ENCODE data around the gene DES. TPM values are rescaled to one million over a fixed set of nuclear protein-coding genes. Genes with fewer than 3 reads are reported as not detected.

DES gene
- total RNA-seq, 1 experiment from 2014 or later, result not detected

GRCh38 chr2:219459460-219460311 lies 41.5 kb downstream of the DES start:
- Mint-ChIP-seq H3K27ac (ENCODE audit: unreplicated experiment) (no peak overlapping the region), H3K4me1 (ENCODE audit: low read depth, unreplicated experiment) (peaks cover 7% of the 10 kb centered on the region), H3K9me3 (ENCODE audit: unreplicated experiment) (no peaks in the 10 kb centered on the region), H3K36me3 (ENCODE audit: insufficient read depth, unreplicated experiment) (no peaks in the 10 kb centered on the region), H3K27me3 (ENCODE audit: insufficient read depth, unreplicated experiment) (no peaks in the 10 kb centered on the region), H3K4me3 (ENCODE audit: unreplicated experiment) (no peak overlapping the region)
- H3K9me3 ChIP-seq, result no peaks in the 10 kb centered on the region
- BruUV-seq (replicated peaks), result no TSS peak
- CTCF ChIA-PET, result interaction anchor here (0.6 to 2.5 kb wide), 14 partner anchors 14 to 340 kb away, joined by 3 to 59 read pairs (median 3); partner anchors contain the start of genes CHPF, GMPPA and TMEM198
- DNase-seq, result peak; percentile 70 to 73
- TF ChIP-seq CTCF (IDR thresholded peaks at IDR 0.05; ENCODE audit: insufficient read depth in 1 of 2, low read depth in 1 of 2, low read length in 1 of 2, severe bottlenecking in 1 of 2, unreplicated experiment in 1 of 2), result peak; percentile 87 to 93
- no peaks in the 10 kb centered on the region for H3K27me3 ChIP-seq (replicated peaks; ENCODE audit: control insufficient read depth, insufficient read depth, low read length)
- POLR2A ChIA-PET, result no interaction called here
- H3K4me1 ChIP-seq, result 0 out of 2 replicates have a peak, but pooled peaks cover 4% of the 10 kb centered on the region
- H3K4me3 ChIP-seq (ENCODE audit: low read depth, low read length), result no peak overlapping the region
- intact Hi-C loops (cut with micrococcal nuclease; ENCODE audit: unreplicated experiment), result loop anchor here (1.0 kb wide), 2 partner anchors 17 to 71 kb away; no protein-coding TSS in a partner anchor
- H3K36me3 ChIP-seq (ENCODE audit: control insufficient read depth, insufficient read depth, low read length), result no peaks in the 10 kb centered on the region

GRCh38 chr2:219460424-219460926 lies 42.3 kb downstream of the DES start:
- Mint-ChIP-seq H3K4me1 (ENCODE audit: low read depth, unreplicated experiment) (peaks cover 7% of the 10 kb centered on the region), H3K36me3 (ENCODE audit: insufficient read depth, unreplicated experiment) (peaks cover 6% of the 10 kb centered on the region), H3K27me3 (ENCODE audit: insufficient read depth, unreplicated experiment) (no peaks in the 10 kb centered on the region), H3K9me3 (ENCODE audit: unreplicated experiment) (no peaks in the 10 kb centered on the region), H3K4me3 (ENCODE audit: unreplicated experiment) (no peak overlapping the region), H3K27ac (ENCODE audit: unreplicated experiment) (no peak overlapping the region)
- TF ChIP-seq CTCF (IDR thresholded peaks at IDR 0.05; ENCODE audit: insufficient read depth in 1 of 2, low read depth in 1 of 2, low read length in 1 of 2, severe bottlenecking in 1 of 2, unreplicated experiment in 1 of 2), result no peak
- Histone ChIP-seq H3K9me3 (no peaks in the 10 kb centered on the region), H3K36me3 (ENCODE audit: control insufficient read depth, insufficient read depth, low read length) (no peaks in the 10 kb centered on the region), H3K4me1 (0 out of 2 replicates have a peak, but pooled peaks cover 4% of the 10 kb centered on the region), H3K4me3 (ENCODE audit: low read depth, low read length) (no peak overlapping the region), H3K27me3 (replicated peaks; ENCODE audit: control insufficient read depth, insufficient read depth, low read length) (no peaks in the 10 kb centered on the region)
- intact Hi-C loops (cut with micrococcal nuclease; ENCODE audit: unreplicated experiment), result no loop called here
- POLR2A ChIA-PET, result no interaction called here
- BruUV-seq (replicated peaks), result no TSS peak
- CTCF ChIA-PET, result interaction anchor here (0.5 to 1.5 kb wide), 5 partner anchors 16 to 196 kb away, joined by 3 to 7 read pairs (median 3); no protein-coding TSS in a partner anchor
- no peak for DNase-seq

GRCh38 chr2:219461047-219461514 lies 42.9 kb downstream of the DES start:
- DNase-seq, result no peak
- no peaks in the 10 kb centered on the region for H3K36me3 ChIP-seq (ENCODE audit: control insufficient read depth, insufficient read depth, low read length)
- no TSS peak for BruUV-seq (replicated peaks)
- H3K9me3 ChIP-seq, result no peaks in the 10 kb centered on the region
- H3K9me3 Mint-ChIP-seq (ENCODE audit: unreplicated experiment), result no peaks in the 10 kb centered on the region
- ChIA-PET POLR2A (no interaction called here), CTCF (interaction anchor here (0.5 to 1.5 kb wide), 6 partner anchors 15 to 521 kb away, joined by 3 to 7 read pairs (median 4); no protein-coding TSS in a partner anchor)
- 0 out of 2 replicates have a peak, but pooled peaks cover 4% of the 10 kb centered on the region for H3K4me1 ChIP-seq
- H3K27me3 ChIP-seq (replicated peaks; ENCODE audit: control insufficient read depth, insufficient read depth, low read length), result no peaks in the 10 kb centered on the region
- intact Hi-C loops (cut with micrococcal nuclease; ENCODE audit: unreplicated experiment), result no loop called here
- no peak for TF ChIP-seq CTCF (IDR thresholded peaks at IDR 0.05; ENCODE audit: insufficient read depth in 1 of 2, low read depth in 1 of 2, low read length in 1 of 2, severe bottlenecking in 1 of 2, unreplicated experiment in 1 of 2)
- no peak overlapping the region for H3K4me3 Mint-ChIP-seq (ENCODE audit: unreplicated experiment)
- H3K27me3 Mint-ChIP-seq (ENCODE audit: insufficient read depth, unreplicated experiment), result no peaks in the 10 kb centered on the region
- H3K36me3 Mint-ChIP-seq (ENCODE audit: insufficient read depth, unreplicated experiment), result peaks cover 7% of the 10 kb centered on the region
- no peak overlapping the region for H3K4me3 ChIP-seq (ENCODE audit: low read depth, low read length)
- no peak overlapping the region for H3K27ac Mint-ChIP-seq (ENCODE audit: unreplicated experiment)
- H3K4me1 Mint-ChIP-seq (ENCODE audit: low read depth, unreplicated experiment), result peaks cover 7% of the 10 kb centered on the region
